HG03135 (cell line): ENCODE data around the gene GPC4.
"Not testable (repeated sequence)": the region's sequence is repeated elsewhere in the genome, so short reads cannot be mapped to it uniquely, and the experiment has no call there.

Source experiments
- ATAC-seq: cut with Tn5 transposase; IDR thresholded peaks from one replicate; pipeline ENCODE4 v1.9.1; 2021; ENCODE audit warnings: mild to moderate bottlenecking, moderate library complexity; ENCODE audit not compliant: unreplicated experiment

Gene GPC4

GRCh38 chrX:133307637-133308498 lies 107.4 kb downstream of the GPC4 start:
- no peak for ATAC-seq

- no peak for ATAC-seq
Observed at GRCh38 chrX:133307094-133307493, 108.2 kb downstream of the GPC4 start.

GRCh38 chrX:133306316-133306715 lies 109.0 kb downstream of the GPC4 start:
- ATAC-seq, result no peak

- ATAC-seq, result no peak
Observed at GRCh38 chrX:133305348-133305747, 109.9 kb downstream of the GPC4 start.

- ATAC-seq, result no peak
Observed at GRCh38 chrX:133302775-133303445, 112.4 kb downstream of the GPC4 start.

GRCh38 chrX:133300591-133300990 lies 114.7 kb downstream of the GPC4 start:
- no peak for ATAC-seq

GRCh38 chrX:133297284-133297683 lies 118.0 kb downstream of the GPC4 start:
- ATAC-seq, result no peak

GRCh38 chrX:133294126-133294525 lies 121.2 kb downstream of the GPC4 start:
- ATAC-seq, result no peak

- ATAC-seq, result no peak
Observed at GRCh38 chrX:133290076-133290475, 125.2 kb downstream of the GPC4 start.

GRCh38 chrX:133287860-133288259 lies 127.4 kb downstream of the GPC4 start:
- ATAC-seq, result no peak

- ATAC-seq, result no peak
Observed at GRCh38 chrX:133285341-133285740, 129.9 kb downstream of the GPC4 start.

GRCh38 chrX:133279112-133279730 lies 136.1 kb downstream of the GPC4 start:
- ATAC-seq, result not testable (repeated sequence)

- ATAC-seq, result no peak
Observed at GRCh38 chrX:133273180-133273579, 142.1 kb downstream of the GPC4 start.

GRCh38 chrX:133269168-133269567 lies 146.1 kb downstream of the GPC4 start:
- ATAC-seq, result no peak

GRCh38 chrX:133267621-133268020 lies 147.7 kb downstream of the GPC4 start:
- ATAC-seq, result no peak

GRCh38 chrX:133265331-133265730 lies 150.0 kb downstream of the GPC4 start:
- no peak for ATAC-seq

GRCh38 chrX:133258481-133258880 lies 156.8 kb downstream of the GPC4 start:
- no peak for ATAC-seq

GRCh38 chrX:133254666-133255065 lies 160.6 kb downstream of the GPC4 start:
- no peak for ATAC-seq

- no peak for ATAC-seq
Observed at GRCh38 chrX:133251204-133251603, 164.1 kb downstream of the GPC4 start.

GRCh38 chrX:133250184-133251100 lies 164.8 kb downstream of the GPC4 start:
- no peak for ATAC-seq
